ENCODE measurements around the gene JADE1.

DNA sequence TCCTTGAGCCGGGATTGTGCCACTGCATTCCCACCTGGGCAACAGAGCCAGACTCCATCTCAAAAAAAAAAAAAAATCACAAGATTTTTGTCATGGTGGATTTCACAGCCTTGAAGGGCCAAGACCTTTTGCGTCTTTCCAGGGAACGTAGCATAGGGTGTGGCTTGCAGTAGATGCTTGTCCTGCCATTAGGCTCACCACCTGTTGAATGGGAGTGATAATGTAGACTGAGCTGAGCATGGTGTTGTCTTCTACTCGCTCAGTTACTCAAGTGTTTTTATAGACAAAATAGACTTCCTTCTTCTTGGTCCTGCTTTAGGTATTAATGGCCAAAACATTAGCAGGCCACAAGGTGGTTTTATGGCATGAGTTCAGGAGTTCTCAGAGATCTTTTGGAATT is 40.8 kb downstream of the JADE1 start:
- no peak for TF ChIP-seq CTCF (conservative IDR thresholded peaks at IDR 0.05 in 1 of 2, IDR thresholded peaks at IDR 0.05 in 1 of 2; ENCODE audit: extremely low read depth in 1 of 2, insufficient read depth in 1 of 2, low read depth in 1 of 2, low read length in 2 of 2)
- no peak for TF ChIP-seq EZH2 (IDR thresholded peaks at IDR 0.05; ENCODE audit: borderline replicate concordance, low read length)

Data from mammary epithelial cell (primary cell).